Stimulated activated CD4-positive, alpha-beta T cell treated with anti-CD3 and anti-CD28 coated beads, TNF-alpha, amount 100 ng/mL, for 4 hours (primary cell): ENCODE data around the gene NLRP13.
"Not testable (repeated sequence)": the region's sequence is repeated elsewhere in the genome, so short reads cannot be mapped to it uniquely, and the experiment has no call there.

ENCODE experiments used
- DNase-seq, 3 experiments: peaks; one replicate each; pipeline ENCODE4 v3.0.0-alpha.2; 2020; ENCODE audit warnings: low read depth in 3 of 3

Gene NLRP13, protein sequence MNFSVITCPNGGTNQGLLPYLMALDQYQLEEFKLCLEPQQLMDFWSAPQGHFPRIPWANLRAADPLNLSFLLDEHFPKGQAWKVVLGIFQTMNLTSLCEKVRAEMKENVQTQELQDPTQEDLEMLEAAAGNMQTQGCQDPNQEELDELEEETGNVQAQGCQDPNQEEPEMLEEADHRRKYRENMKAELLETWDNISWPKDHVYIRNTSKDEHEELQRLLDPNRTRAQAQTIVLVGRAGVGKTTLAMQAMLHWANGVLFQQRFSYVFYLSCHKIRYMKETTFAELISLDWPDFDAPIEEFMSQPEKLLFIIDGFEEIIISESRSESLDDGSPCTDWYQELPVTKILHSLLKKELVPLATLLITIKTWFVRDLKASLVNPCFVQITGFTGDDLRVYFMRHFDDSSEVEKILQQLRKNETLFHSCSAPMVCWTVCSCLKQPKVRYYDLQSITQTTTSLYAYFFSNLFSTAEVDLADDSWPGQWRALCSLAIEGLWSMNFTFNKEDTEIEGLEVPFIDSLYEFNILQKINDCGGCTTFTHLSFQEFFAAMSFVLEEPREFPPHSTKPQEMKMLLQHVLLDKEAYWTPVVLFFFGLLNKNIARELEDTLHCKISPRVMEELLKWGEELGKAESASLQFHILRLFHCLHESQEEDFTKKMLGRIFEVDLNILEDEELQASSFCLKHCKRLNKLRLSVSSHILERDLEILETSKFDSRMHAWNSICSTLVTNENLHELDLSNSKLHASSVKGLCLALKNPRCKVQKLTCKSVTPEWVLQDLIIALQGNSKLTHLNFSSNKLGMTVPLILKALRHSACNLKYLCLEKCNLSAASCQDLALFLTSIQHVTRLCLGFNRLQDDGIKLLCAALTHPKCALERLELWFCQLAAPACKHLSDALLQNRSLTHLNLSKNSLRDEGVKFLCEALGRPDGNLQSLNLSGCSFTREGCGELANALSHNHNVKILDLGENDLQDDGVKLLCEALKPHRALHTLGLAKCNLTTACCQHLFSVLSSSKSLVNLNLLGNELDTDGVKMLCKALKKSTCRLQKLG

DNA sequence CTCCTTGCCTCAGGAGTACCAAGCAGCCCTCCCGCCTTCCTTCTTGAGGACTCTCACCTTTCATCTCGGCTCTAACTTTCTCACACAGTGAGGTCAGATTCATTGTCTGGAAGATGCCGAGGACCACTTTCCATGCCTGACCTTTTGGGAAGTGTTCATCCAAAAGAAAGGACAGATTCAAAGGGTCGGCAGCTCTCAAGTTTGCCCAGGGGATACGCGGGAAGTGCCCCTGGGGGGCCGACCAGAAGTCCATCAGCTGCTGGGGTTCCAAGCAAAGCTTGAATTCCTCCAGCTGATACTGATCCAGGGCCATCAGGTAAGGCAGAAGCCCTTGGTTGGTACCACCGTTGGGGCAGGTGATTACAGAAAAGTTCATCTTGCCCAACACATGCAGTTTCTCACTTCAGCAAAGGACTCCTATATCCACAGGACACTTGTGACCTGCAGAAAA is at the start of gene NLRP13:
Gene NLRP13, minus strand, starts transcription at position 401 of the 451 bp plus-strand sequence. Its CDS starts 25 bp downstream, at position 376.
- no peak for DNase-seq

GRCh38 chr19:55980415-55980814 is 48.3 kb upstream of the NLRP13 start:
- no peak for DNase-seq

- no peak for DNase-seq
These were observed 41.8 kb upstream of the NLRP13 start for GRCh38 chr19:55973982-55974381.

DNA sequence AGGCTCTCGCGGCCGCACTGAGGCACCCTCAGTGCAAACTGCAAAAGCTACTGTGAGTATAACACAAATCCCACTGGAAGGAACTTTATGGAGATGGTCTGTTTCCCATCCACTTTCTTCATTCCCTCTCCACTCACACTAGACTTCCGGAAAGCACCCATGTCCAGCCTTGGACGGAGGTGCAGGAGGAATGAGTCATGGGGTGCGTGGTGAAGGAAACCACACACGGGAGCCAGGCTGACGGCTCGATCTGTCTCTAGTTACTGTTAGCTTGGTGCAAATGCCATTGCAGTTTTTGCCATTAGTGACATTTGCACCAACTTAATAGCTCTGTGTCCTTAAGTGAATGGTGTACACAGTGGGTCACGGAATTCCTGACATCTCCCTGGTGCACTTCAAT is 30.1 kb upstream of the NLRP13 start:
- no peak for DNase-seq

DNA sequence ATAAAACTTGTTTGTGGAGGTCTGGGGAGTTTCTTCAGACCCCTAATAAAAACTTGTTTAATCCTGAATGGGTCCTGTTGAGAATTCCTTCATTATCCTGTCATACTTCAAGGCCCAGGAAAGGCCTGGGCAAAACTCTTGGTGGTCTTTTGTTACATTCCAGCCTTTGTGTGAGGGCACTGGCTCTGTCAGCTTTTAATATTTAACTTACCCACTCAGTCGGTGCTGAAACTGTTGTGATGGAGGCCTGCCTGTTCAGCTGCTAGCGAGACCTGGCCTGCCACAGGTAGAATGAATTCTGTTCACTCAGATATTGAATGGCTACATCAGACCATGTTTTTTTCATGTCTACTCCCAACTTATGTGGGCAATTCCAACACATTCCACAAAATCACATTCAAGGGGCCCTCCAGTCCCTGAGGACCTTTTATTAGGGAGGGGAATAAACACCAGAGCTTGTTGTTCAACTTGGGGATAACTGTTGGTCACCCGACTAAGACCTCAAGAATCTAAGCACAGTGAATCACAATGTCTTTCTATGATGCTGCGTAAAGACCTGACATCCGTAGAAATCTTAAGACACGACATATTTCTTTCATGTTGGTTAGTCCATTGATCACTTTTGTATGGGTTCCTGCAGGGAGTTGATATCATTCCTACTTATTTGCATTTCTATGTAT is 28.0 kb upstream of the NLRP13 start:
- no peak for DNase-seq

GRCh38 chr19:55958356-55958755 is 26.2 kb upstream of the NLRP13 start:
- DNase-seq = no peak

- no peak for DNase-seq
These were observed 24.3 kb upstream of the NLRP13 start for GRCh38 chr19:55956431-55956830.

DNA sequence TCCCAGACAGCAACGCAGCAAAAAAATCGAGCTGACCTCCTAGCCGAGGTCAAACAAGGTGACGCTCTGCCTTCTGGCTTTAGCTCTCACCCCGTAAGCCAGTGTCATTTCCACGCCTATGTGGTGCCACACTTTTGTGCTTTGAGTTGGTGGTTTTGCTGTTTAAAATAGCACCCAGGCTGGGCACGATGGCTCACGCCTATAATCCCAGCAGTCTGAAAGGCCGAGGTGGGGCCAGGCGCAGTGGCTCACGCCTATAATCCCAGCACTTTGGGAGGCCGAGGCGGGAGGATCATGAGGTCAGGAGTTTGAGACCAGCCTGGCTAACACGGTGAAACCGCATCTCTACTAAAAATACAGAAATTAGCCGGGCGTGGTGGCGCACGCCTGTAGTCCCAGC is 18.4 kb upstream of the NLRP13 start:
- not testable (repeated sequence) for DNase-seq

- DNase-seq = no peak
These were observed 15.4 kb upstream of the NLRP13 start, which contains the start of gene NLRP8 for GRCh38 chr19:55947532-55947931. Gene NLRP8, plus strand, starts transcription at chr19:55947832.

DNA sequence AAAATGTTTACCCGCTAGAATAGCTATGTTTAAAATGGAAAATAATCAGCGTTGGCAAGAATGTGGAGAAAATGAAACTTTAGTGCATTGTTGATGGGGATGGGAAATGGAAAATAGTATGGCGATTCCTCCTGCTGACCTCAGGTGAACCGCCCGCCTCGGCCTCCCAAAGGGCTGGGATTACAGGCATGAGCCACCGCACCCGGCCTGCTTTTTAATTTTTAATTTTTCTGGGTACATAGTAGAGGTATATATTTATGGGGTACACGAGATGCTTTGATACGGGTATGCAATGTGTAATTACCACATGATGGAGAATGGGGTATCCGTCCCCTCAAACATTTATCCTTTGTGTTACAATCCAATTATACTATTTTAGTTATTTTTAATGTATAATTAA is 8.2 kb upstream of the NLRP13 start:
- DNase-seq = no peak

- no peak for DNase-seq
These were observed 7.1 kb upstream of the NLRP13 start for GRCh38 chr19:55939206-55939605.

DNA sequence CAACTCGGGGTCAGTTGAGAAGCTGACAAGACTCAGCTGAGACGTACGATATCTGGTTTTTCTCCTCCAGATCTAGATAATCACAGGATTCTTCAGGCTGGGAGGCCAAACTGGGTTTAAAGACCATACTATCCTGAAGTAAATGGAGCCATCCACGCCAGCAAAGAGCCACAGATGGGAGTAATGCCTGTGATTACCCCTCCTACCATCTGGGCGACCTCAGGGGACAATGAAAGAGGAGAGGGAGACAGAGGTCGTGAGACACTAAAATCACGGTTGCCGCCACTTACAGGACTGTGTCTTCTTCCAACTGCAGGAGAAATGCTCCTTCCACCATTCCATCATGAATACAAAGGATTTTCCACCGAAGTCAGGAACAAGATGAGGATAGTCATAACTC is 3.1 kb upstream of the NLRP13 start:
- DNase-seq = no peak

- DNase-seq = no peak
These were observed 1.1 kb downstream of the NLRP13 start for GRCh38 chr19:55930996-55931515.

- DNase-seq = not testable (repeated sequence)
These were observed 2.9 kb downstream of the NLRP13 start for GRCh38 chr19:55929258-55929657.

DNA sequence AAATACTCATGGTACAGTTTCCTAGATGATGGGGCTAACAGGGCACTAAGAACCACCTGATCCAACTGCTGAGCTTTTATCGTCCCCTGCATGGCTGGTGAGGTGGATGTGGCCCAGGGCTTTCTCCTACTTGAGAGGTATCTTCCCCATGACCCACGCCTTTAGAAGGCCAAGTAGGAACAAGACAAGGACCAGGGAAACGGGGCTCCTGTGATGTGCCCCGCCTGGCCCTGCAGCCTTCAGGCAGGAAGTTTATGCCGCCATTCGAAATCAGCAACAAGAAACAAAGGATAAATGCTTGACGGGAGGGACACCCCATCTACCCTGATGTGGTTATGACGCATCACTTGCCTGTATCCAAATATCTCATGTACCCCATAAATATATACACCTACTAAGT is 4.1 kb downstream of the NLRP13 start:
- DNase-seq = no peak

DNA sequence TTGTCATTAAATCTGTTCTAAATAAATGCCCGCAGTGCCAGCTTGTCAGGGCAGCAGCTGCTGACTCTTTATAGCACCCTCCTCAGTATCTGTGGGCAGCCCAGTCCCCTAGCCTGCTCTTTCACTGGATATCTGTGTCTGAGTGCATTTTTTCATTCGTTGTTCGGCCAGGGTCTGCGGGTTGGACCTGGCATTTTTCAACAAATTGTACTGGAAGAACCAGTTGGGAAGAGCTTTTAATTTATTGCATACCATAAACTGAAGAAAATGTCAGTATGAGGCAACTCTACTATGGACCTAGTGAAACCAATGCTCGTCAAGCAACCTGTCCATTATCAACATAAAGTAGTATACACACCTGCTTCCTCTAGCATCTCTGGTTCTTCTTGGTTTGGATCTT is 8.6 kb downstream of the NLRP13 start:
- DNase-seq = no peak

DNA sequence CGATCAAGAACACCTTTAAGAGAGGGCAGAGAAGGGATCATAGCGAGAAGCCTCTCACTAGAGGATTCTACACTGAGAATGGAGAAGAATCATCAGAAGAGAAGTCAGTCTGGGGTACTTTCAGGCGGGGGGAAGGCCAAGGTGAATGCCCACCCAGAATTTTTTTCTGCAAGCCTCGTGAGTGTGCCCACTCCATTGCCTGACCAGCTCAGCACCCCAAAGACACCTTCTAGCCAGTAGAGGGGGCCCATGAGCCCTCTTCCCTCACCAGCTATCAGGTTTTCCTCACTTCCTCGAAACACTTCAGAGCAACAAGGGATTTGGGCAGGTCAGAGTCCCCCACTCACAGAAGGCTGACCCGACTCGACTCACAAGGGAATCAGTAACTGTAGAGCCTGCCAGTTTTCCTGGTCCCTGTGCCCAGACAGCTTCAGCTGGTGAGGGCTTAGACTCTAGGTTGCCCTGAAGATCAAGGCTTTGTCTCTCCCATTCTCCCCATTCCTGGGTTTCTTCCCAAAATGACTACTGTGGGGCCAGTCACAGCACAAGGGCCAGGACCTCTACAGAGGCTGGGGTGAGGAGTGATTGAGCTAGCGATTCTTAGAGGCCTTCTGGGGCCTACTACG is 18.4 kb downstream of the NLRP13 start:
- DNase-seq = no peak

DNA sequence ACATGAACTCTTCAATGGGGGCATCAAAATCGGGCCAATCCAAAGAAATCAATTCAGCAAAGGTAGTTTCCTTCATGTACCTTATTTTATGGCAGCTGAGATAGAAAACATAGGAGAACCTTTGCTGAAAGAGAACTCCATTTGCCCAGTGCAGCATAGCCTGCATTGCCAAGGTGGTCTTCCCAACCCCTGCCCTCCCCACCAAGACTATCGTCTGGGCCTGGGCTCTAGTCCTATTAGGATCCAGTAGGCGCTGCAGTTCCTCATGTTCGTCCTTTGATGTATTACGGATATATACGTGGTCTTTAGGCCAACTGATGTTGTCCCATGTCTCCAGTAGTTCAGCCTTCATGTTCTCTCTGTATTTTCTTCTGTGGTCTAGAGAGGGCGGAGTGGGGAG is 19.2 kb downstream of the NLRP13 start:
- no peak for DNase-seq

DNA sequence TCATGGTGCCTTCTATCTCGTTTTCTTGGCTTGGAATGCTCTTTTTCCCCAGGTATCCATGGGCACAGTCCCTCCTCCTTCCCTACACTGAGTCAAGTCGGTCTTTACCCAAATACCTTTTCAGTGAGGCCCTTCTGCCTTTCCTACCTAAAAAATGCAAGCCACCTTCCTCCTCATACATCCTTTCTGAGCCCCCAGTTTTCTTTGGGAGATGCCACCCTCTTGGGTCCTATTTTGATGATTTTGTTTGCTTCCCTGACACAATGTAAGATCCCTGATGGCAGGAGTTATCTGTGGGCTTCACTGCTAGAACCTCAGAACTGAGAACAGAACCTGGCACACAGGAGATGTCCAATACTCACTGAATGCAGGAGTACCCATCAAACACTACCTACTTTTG is 22.3 kb downstream of the NLRP13 start:
- DNase-seq = no peak

- DNase-seq = no peak
These were observed 24.4 kb downstream of the NLRP13 start for GRCh38 chr19:55907746-55908145.

DNA sequence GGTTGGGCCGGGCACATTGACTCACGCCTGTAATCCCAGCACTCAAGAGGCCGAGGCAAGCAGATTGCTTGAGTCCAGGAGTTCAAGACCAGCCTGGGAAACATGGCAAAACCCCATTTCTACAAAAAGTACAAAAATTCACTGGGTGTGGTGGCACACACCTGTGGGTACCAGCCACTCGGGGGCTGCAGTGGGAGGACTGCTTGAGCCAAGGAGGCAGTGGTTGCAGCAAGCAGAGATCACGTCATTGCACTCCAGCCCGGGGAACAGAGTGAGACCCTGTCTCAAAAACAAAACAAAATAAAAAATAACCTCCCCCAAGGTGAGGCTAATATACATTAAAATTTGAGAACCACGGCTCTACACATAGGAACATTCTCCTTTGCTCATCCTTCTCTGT is 24.9 kb downstream of the NLRP13 start:
- no peak for DNase-seq
